ENCODE results near the gene SLC39A11. TPM values are rescaled to one million over a fixed set of nuclear protein-coding genes. Genes with fewer than 3 reads are reported as not detected.
"Not testable (repeated sequence)": the region's sequence is repeated elsewhere in the genome, so short reads cannot be mapped to it uniquely, and the experiment has no call there.

SLC39A11 gene
- total and polyA plus RNA-seq, 4 donors, result 9.3 to 49.3 (median 24.7) TPM

GRCh38 chr17:72901083-72901482 lies 191.4 kb downstream of the SLC39A11 start:
- no peak overlapping the region for H3K27ac ChIP-seq (ENCODE audit: low read depth in 1 of 2, low read length in 1 of 2)
- peak in 1 of 3 donors; percentile 4 for DNase-seq
- no peaks in the 10 kb centered on the region for H3K27me3 ChIP-seq (ENCODE audit: control insufficient read depth in 3 of 3, insufficient read depth in 3 of 3, low read length in 2 of 3)
- peaks cover 0 to under 1% (median 0%) of the 10 kb centered on the region in 5 donors for H3K4me1 ChIP-seq (ENCODE audit: control insufficient read depth in 5 of 5, insufficient read depth in 5 of 5, low read length in 5 of 5)
- no peaks in the 10 kb centered on the region for H3K9me3 ChIP-seq (ENCODE audit: control insufficient read depth in 4 of 4, insufficient read depth in 3 of 4, low read length in 3 of 4)
- H3K4me3 ChIP-seq, result no peak overlapping the region
- WGBS, 2 donors, result 77 to 82% methylated on average over 9 of the region's 9 CpGs
- H3K36me3 ChIP-seq (ENCODE audit: control insufficient read depth in 4 of 4, insufficient read depth in 4 of 4, low read length in 4 of 4), result peaks cover 0 to 4% (median 0%) of the 10 kb centered on the region in 4 donors
- ATAC-seq (ENCODE audit: insufficient read depth, low FRiP score), result no peak
- no peak overlapping the region for H3K9ac ChIP-seq (ENCODE audit: insufficient read depth in 1 of 2, low read length in 2 of 2)
- TF ChIP-seq CTCF (IDR thresholded peaks at IDR 0.05; ENCODE audit: control extremely low read depth, extremely low read depth), result no peak

- no peaks in the 10 kb centered on the region for H3K9me3 ChIP-seq (ENCODE audit: control insufficient read depth in 4 of 4, insufficient read depth in 3 of 4, low read length in 3 of 4)
- ATAC-seq (ENCODE audit: insufficient read depth, low FRiP score) (no peak), DNase-seq (peak in 1 of 3 donors; percentile 19)
- H3K9ac ChIP-seq (ENCODE audit: insufficient read depth in 1 of 2, low read length in 2 of 2), result no peak overlapping the region
- H3K36me3 ChIP-seq (ENCODE audit: control insufficient read depth in 4 of 4, insufficient read depth in 4 of 4, low read length in 4 of 4), result peaks cover 0 to 4% (median 0%) of the 10 kb centered on the region in 4 donors
- H3K4me3 ChIP-seq, result no peak overlapping the region
- no peaks in the 10 kb centered on the region for H3K27me3 ChIP-seq (ENCODE audit: control insufficient read depth in 3 of 3, insufficient read depth in 3 of 3, low read length in 2 of 3)
- WGBS, 2 donors, result 69 to 79% methylated on average over 6 of the region's 6 CpGs
- H3K27ac ChIP-seq (ENCODE audit: low read depth in 1 of 2, low read length in 1 of 2), result no peak overlapping the region
- H3K4me1 ChIP-seq (ENCODE audit: control insufficient read depth in 5 of 5, insufficient read depth in 5 of 5, low read length in 5 of 5), result no peaks in the 10 kb centered on the region
- TF ChIP-seq CTCF (IDR thresholded peaks at IDR 0.05; ENCODE audit: control extremely low read depth, extremely low read depth), result no peak
These were observed 191.9 kb downstream of the SLC39A11 start for GRCh38 chr17:72900654-72900971.

- DNase-seq (peak in 2 of 3 donors; percentile 13 to 61), ATAC-seq (ENCODE audit: insufficient read depth, low FRiP score) (no peak)
- no peak overlapping the region for H3K9ac ChIP-seq (ENCODE audit: insufficient read depth in 1 of 2, low read length in 2 of 2)
- TF ChIP-seq CTCF (IDR thresholded peaks at IDR 0.05; ENCODE audit: control extremely low read depth, extremely low read depth), result no peak
- no peaks in the 10 kb centered on the region for H3K9me3 ChIP-seq (ENCODE audit: control insufficient read depth in 4 of 4, insufficient read depth in 3 of 4, low read length in 3 of 4)
- no peak overlapping the region for H3K4me3 ChIP-seq
- H3K27me3 ChIP-seq (ENCODE audit: control insufficient read depth in 3 of 3, insufficient read depth in 3 of 3, low read length in 2 of 3), result no peaks in the 10 kb centered on the region
- 67 to 78% methylated on average over 9 of the region's 9 CpGs for WGBS, 2 donors
- H3K27ac ChIP-seq (ENCODE audit: low read depth in 1 of 2, low read length in 1 of 2), result no peak overlapping the region
- peaks cover 0 to 2% (median 0%) of the 10 kb centered on the region in 4 donors for H3K36me3 ChIP-seq (ENCODE audit: control insufficient read depth in 4 of 4, insufficient read depth in 4 of 4, low read length in 4 of 4)
- peaks cover 0 to 2% (median 0%) of the 10 kb centered on the region in 5 donors for H3K4me1 ChIP-seq (ENCODE audit: control insufficient read depth in 5 of 5, insufficient read depth in 5 of 5, low read length in 5 of 5)
These were observed 193.8 kb downstream of the SLC39A11 start for GRCh38 chr17:72898725-72899124.

- DNase-seq; ATAC-seq (ENCODE audit: insufficient read depth, low FRiP score); H3K4me3 ChIP-seq; H3K27me3 ChIP-seq (ENCODE audit: control insufficient read depth in 3 of 3, insufficient read depth in 3 of 3, low read length in 2 of 3); H3K36me3 ChIP-seq (ENCODE audit: control insufficient read depth in 4 of 4, insufficient read depth in 4 of 4, low read length in 4 of 4); H3K27ac ChIP-seq (ENCODE audit: low read depth in 1 of 2, low read length in 1 of 2); H3K4me1 ChIP-seq (ENCODE audit: control insufficient read depth in 5 of 5, insufficient read depth in 5 of 5, low read length in 5 of 5); H3K9ac ChIP-seq (ENCODE audit: insufficient read depth in 1 of 2, low read length in 2 of 2); H3K9me3 ChIP-seq (ENCODE audit: control insufficient read depth in 4 of 4, insufficient read depth in 3 of 4, low read length in 3 of 4): not testable (repeated sequence)
- 88 to 98% methylated on average over 7 of the region's 7 CpGs for WGBS, 2 donors
These were observed 196.2 kb downstream of the SLC39A11 start for GRCh38 chr17:72896288-72896687.

All from lung (tissue), 12 donors.